PFSK-1 (cell line): ENCODE results near the gene GDF3.

Experiments
- FOXP2 ChIP-seq: optimal IDR thresholded peaks from 2 replicates; pipeline ENCODE3; 2011; ENCODE audit warnings: borderline replicate concordance, control low read depth, inconsistent platforms; ENCODE audit not compliant: insufficient read depth; ENCODE audit errors: extremely low read length, extremely low read depth
- POLR2AphosphoS5 ChIP-seq: IDR thresholded peaks from 2 replicates; pipeline ENCODE4 v1.6.1; 2012; ENCODE audit warnings: low read depth, mild to moderate bottlenecking, control low read depth, low read length, moderate library complexity
- REST ChIP-seq, 2 experiments: IDR thresholded peaks; 2 replicates each; pipeline versions ENCODE4 v1.6.1 to v1.8.0; 2011 to 2012; ENCODE audit warnings: low read depth in 2 of 2, low read length in 2 of 2, control low read depth in 1 of 2, inconsistent platforms in 1 of 2, mild to moderate bottlenecking in 1 of 2, moderate library complexity in 1 of 2; ENCODE audit not compliant: insufficient read depth in 1 of 2
- SIN3A ChIP-seq: IDR thresholded peaks from 2 replicates; pipeline ENCODE4 v1.6.1; 2012; ENCODE audit warnings: mild to moderate bottlenecking, low read length, moderate library complexity, borderline replicate concordance; ENCODE audit not compliant: insufficient read depth
- TAF1 ChIP-seq: IDR thresholded peaks from 2 replicates; pipeline ENCODE4 v1.6.1; 2012; ENCODE audit warnings: low read length, control low read depth, borderline replicate concordance; ENCODE audit not compliant: insufficient read depth

Gene GDF3

DNA sequence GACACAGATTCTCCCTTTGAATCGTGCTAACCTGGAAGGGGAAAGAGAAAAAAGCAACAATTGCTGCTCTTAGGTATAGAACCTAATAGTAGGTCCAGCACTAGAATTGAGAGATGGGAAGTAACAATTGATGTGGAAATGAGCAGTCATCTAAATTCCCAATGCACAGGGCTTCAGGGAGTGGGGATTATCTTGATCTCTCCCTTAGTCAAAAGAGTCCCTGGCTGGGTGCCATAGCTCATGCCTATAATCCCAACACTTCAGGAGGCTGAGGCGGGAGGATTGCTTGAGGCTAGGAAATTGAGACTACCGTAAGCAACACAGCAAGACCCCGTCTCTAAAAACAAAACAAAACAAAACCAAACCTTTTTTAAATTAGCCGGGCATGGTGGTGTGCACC is 33.8 kb downstream of the GDF3 start:
- TF ChIP-seq TAF1, result no peak
- TF ChIP-seq REST (IDR thresholded peaks at IDR 0.05; ENCODE audit: insufficient read depth in 1 of 2, low read depth in 2 of 2, low read length in 2 of 2), result no peak

- TF ChIP-seq TAF1 (no peak), FOXP2 (no peak), SIN3A (no peak), POLR2AphosphoS5 (no peak), REST (IDR thresholded peaks at IDR 0.05; ENCODE audit: insufficient read depth in 1 of 2, low read depth in 2 of 2, low read length in 2 of 2) (no peak)
These were observed 39.5 kb downstream of the GDF3 start for GRCh38 chr12:7656121-7656520.

- TF ChIP-seq TAF1, result no peak
- no peak for TF ChIP-seq FOXP2
- TF ChIP-seq POLR2AphosphoS5, result no peak
- no peak for TF ChIP-seq REST (IDR thresholded peaks at IDR 0.05; ENCODE audit: insufficient read depth in 1 of 2, low read depth in 2 of 2, low read length in 2 of 2)
- TF ChIP-seq SIN3A, result no peak
These were observed 45.5 kb downstream of the GDF3 start for GRCh38 chr12:7650091-7650490.

- no peak for TF ChIP-seq FOXP2
- TF ChIP-seq SIN3A, result no peak
- no peak for TF ChIP-seq REST (IDR thresholded peaks at IDR 0.05; ENCODE audit: insufficient read depth in 1 of 2, low read depth in 2 of 2, low read length in 2 of 2)
- no peak for TF ChIP-seq TAF1
- TF ChIP-seq POLR2AphosphoS5, result no peak
These were observed 48.5 kb downstream of the GDF3 start for GRCh38 chr12:7647071-7647470.

- no peak for TF ChIP-seq REST (IDR thresholded peaks at IDR 0.05; ENCODE audit: insufficient read depth in 1 of 2, low read depth in 2 of 2, low read length in 2 of 2)
- TF ChIP-seq TAF1, result no peak
- TF ChIP-seq SIN3A, result no peak
- TF ChIP-seq FOXP2, result no peak
- TF ChIP-seq POLR2AphosphoS5, result no peak
These were observed 49.4 kb downstream of the GDF3 start for GRCh38 chr12:7646178-7646475.
